Neural progenitor cell (in vitro differentiated cells): ENCODE measurements around the gene PPM1L. TPM values are rescaled to one million over a fixed set of nuclear protein-coding genes. Genes with fewer than 3 reads are reported as not detected.

ENCODE experiments used
- DNase-seq: peaks from one replicate; pipeline ENCODE4 v3.0.0-alpha.2; 2016; ENCODE audit warnings: low spot score
- H2AFZ ChIP-seq: fragments of 200-600 bp; sonication (generic); replicated peaks from 2 replicates; pipeline ENCODE4 v1.6.1; 2016; ENCODE audit warnings: antibody characterized with exemption
- H3F3A ChIP-seq: fragments of 200-600 bp; sonication (generic); 2 replicates; pipeline ENCODE4 v1.6.1; 2016; ENCODE audit warnings: antibody characterized with exemption, low read depth
- H3K27ac ChIP-seq: fragments of 200-600 bp; sonication (generic); 2 replicates; pipeline ENCODE4 v1.5.1; 2016; ENCODE audit warnings: mild to moderate bottlenecking
- H3K27me3 ChIP-seq: fragments of 200-600 bp; sonication (generic); 2 replicates; pipeline ENCODE4 v1.6.1; 2016; ENCODE audit warnings: mild to moderate bottlenecking, moderate library complexity
- H3K36me3 ChIP-seq: fragments of 200-600 bp; sonication (generic); 2 replicates; pipeline ENCODE4 v1.5.1; 2016
- H3K4me1 ChIP-seq: fragments of 200-600 bp; sonication (generic); 2 replicates; pipeline ENCODE4 v1.6.1; 2016; ENCODE audit warnings: mixed run types
- H3K4me2 ChIP-seq: fragments of 200-600 bp; sonication (generic); 2 replicates; pipeline ENCODE4 v1.6.1; 2016
- H3K4me3 ChIP-seq: fragments of 200-600 bp; sonication (generic); 2 replicates; pipeline ENCODE4 v1.5.1; 2016
- H3K79me2 ChIP-seq: fragments of 200-600 bp; sonication (generic); 2 replicates; pipeline ENCODE4 v1.6.1; 2016; ENCODE audit warnings: low read depth
- H3K9ac ChIP-seq: fragments of 200-600 bp; sonication (generic); 2 replicates; pipeline ENCODE4 v1.6.1; 2016
- H3K9me3 ChIP-seq: fragments of 200-600 bp; sonication (generic); 2 replicates; pipeline ENCODE4 v1.5.1; 2016; ENCODE audit warnings: low read depth
- H4K20me1 ChIP-seq: fragments of 200-600 bp; sonication (generic); 2 replicates; pipeline ENCODE4 v1.6.1; 2016; ENCODE audit warnings: low read depth
- H3K27ac Mint-ChIP-seq: 3 replicates; pipeline ENCODE4 v1.8.0; 2021; ENCODE audit warnings: mixed read lengths
- H3K27me3 Mint-ChIP-seq: 2 replicates; pipeline ENCODE4 v1.8.0; 2022; ENCODE audit warnings: low read depth, mild to moderate bottlenecking, inconsistent platforms, moderate library complexity, mixed read lengths; ENCODE audit not compliant: insufficient read depth
- H3K36me3 Mint-ChIP-seq: 3 replicates; pipeline ENCODE4 v1.8.0; 2021; ENCODE audit warnings: mixed read lengths
- H3K4me1 Mint-ChIP-seq: 3 replicates; pipeline ENCODE4 v1.8.0; 2021; ENCODE audit warnings: mixed read lengths
- H3K4me3 Mint-ChIP-seq: 3 replicates; pipeline ENCODE4 v1.8.0; 2021; ENCODE audit warnings: mild to moderate bottlenecking, moderate library complexity, mixed read lengths
- H3K9me3 Mint-ChIP-seq: 3 replicates; pipeline ENCODE4 v1.8.0; 2020; ENCODE audit warnings: mixed read lengths
- CTCF ChIP-seq: fragments of 200-600 bp; sonication (generic); IDR thresholded peaks from 2 replicates; pipeline ENCODE4 v1.5.1; 2017; ENCODE audit warnings: antibody characterized with exemption, mild to moderate bottlenecking
- EZH2 ChIP-seq: fragments of 200-600 bp; sonication (generic); IDR thresholded peaks from 2 replicates; pipeline ENCODE4 v1.6.1; 2017; ENCODE audit warnings: antibody characterized with exemption, mild to moderate bottlenecking, moderate library complexity
- EZH2phosphoT487 ChIP-seq: fragments of 200-600 bp; sonication (generic); IDR thresholded peaks from 2 replicates; pipeline ENCODE4 v1.6.1; 2017; ENCODE audit warnings: antibody characterized with exemption
- total RNA-seq: library from RNA; depleted of rRNA; stranded (reverse); fragments of >200 nt; gene quantifications from 2 replicates; pipeline ENCODE4 v1.2.3, GENCODE V29; 2015; ENCODE audit warnings: low replicate concordance

The PPM1L gene
- total RNA-seq, 1 donor from 2014 or later: 16.5 TPM

DNA sequence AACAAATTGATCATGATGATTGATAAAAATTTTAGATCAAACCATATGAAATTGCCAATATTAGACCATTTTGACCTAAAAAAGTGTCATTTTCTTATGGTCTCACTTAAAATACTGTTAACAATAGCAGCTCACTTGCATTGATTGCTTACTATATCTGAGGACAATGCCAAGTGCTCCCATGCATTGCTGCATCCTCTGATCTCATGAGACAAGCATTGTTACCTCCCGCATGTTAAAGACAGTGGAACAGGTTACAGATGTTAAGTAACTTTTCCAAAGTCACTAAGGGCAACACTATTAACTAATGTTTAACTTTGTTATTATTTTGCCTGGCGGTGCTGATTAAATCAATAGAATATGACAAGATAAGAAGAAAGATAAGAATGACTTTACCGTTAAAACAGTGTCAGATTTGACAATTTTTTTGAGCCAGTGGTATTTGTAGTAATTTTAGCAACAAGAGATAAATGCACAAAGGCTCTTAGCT is 69.3 kb downstream of the PPM1L start:
- H2AFZ ChIP-seq: no peak overlapping the region
- no peak overlapping the region for H3K4me3 ChIP-seq
- H3K27me3 ChIP-seq: no peaks in the 10 kb centered on the region
- no peak overlapping the region for H3K27ac ChIP-seq
- H3K4me1 ChIP-seq: peaks cover 11% of the 10 kb centered on the region
- H3K9me3 Mint-ChIP-seq: no peaks in the 10 kb centered on the region
- H4K20me1 ChIP-seq: peaks cover 12% of the 10 kb centered on the region
- H3K4me1 Mint-ChIP-seq: peaks cover 14% of the 10 kb centered on the region
- no peak overlapping the region for H3K27ac Mint-ChIP-seq
- no peaks in the 10 kb centered on the region for H3K36me3 ChIP-seq
- H3K36me3 Mint-ChIP-seq: no peaks in the 10 kb centered on the region
- H3K9me3 ChIP-seq: no peaks in the 10 kb centered on the region
- H3K4me2 ChIP-seq: no peak overlapping the region
- H3K27me3 Mint-ChIP-seq: no peaks in the 10 kb centered on the region
- H3K4me3 Mint-ChIP-seq: no peak overlapping the region
- H3K9ac ChIP-seq: no peak overlapping the region
- TF ChIP-seq EZH2 (no peak), EZH2phosphoT487 (no peak), CTCF (no peak)
- no peak for DNase-seq
- peaks cover 6% of the 10 kb centered on the region for H3K79me2 ChIP-seq
- H3F3A ChIP-seq: no peaks in the 10 kb centered on the region

DNA sequence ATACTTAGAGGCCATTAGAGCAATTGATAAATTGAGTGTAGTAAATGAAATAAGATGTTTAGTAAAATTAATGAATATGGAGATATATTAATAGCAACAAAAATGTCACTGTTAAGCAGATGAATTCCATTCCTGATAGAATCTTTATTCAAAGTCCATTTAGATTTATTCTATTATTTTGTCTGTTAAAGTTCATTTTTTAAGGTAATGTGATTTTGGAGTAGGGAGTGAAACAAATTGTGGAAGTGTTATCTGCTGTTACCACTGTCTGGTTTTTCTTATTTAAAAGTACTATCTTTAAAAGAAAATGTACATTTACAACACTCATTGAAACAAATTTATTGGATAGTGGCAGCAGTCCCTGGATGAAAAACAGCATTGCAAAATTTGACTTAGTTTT is 70.4 kb downstream of the PPM1L start:
- H3K9me3 ChIP-seq: no peaks in the 10 kb centered on the region
- H2AFZ ChIP-seq: no peak overlapping the region
- no peaks in the 10 kb centered on the region for H3K36me3 Mint-ChIP-seq
- H3K4me3 ChIP-seq: no peak overlapping the region
- H3K27me3 Mint-ChIP-seq: no peaks in the 10 kb centered on the region
- TF ChIP-seq CTCF: no peak
- DNase-seq: no peak
- peaks cover 6% of the 10 kb centered on the region for H3K79me2 ChIP-seq
- H3K4me1 ChIP-seq: peaks cover 11% of the 10 kb centered on the region
- no peaks in the 10 kb centered on the region for H3F3A ChIP-seq
- no peaks in the 10 kb centered on the region for H3K27me3 ChIP-seq
- peaks cover 12% of the 10 kb centered on the region for H4K20me1 ChIP-seq
- H3K36me3 ChIP-seq: no peaks in the 10 kb centered on the region
- no peak overlapping the region for H3K9ac ChIP-seq
- no peaks in the 10 kb centered on the region for H3K9me3 Mint-ChIP-seq
- H3K4me2 ChIP-seq: no peak overlapping the region
- peaks cover 14% of the 10 kb centered on the region for H3K4me1 Mint-ChIP-seq
- H3K27ac ChIP-seq: no peak overlapping the region
- no peak overlapping the region for H3K27ac Mint-ChIP-seq
- no peak overlapping the region for H3K4me3 Mint-ChIP-seq

DNA sequence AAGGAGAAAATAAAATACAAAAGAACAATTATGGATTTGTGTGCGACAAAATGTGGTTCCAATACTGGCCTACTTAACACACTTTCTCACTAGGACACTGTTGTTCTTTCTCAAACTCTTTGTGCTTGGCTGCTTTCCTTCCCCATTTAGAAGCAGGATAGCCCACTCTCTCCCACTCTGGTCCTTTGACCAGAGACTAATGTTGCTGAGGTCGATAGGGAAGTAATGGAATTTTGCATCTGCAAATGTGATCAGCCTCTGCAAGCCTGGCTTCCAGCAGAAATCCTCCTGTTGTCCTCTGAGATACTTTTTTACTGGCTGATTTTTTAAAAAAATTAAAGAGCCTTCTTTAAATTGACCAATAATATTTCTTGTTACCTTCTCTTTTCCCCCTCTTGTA is 71.0 kb downstream of the PPM1L start:
- Histone ChIP-seq H3K27me3 (no peaks in the 10 kb centered on the region), H3K9ac (no peak overlapping the region), H3K4me3 (no peak overlapping the region), H3K36me3 (no peaks in the 10 kb centered on the region), H3K4me1 (peaks cover 11% of the 10 kb centered on the region), H3K27ac (no peak overlapping the region), H3K4me2 (no peak overlapping the region), H4K20me1 (peaks cover 12% of the 10 kb centered on the region), H3K79me2 (peaks cover 9% of the 10 kb centered on the region), H3F3A (no peaks in the 10 kb centered on the region), H2AFZ (no peak overlapping the region), H3K9me3 (no peaks in the 10 kb centered on the region)
- Mint-ChIP-seq H3K27me3 (no peaks in the 10 kb centered on the region), H3K27ac (no peak overlapping the region), H3K9me3 (no peaks in the 10 kb centered on the region), H3K4me1 (peaks cover 14% of the 10 kb centered on the region), H3K4me3 (no peak overlapping the region), H3K36me3 (no peaks in the 10 kb centered on the region)
- no peak for TF ChIP-seq EZH2phosphoT487
- TF ChIP-seq CTCF: no peak
- TF ChIP-seq EZH2: no peak
- no peak for DNase-seq
